CD8-positive, alpha-beta memory T cell (primary cell): Measurements from ENCODE around the gene KCNE3. TPM values are rescaled to one million over a fixed set of nuclear protein-coding genes. Genes with fewer than 3 reads are reported as not detected.
A peak's percentile ranks its signal among the peaks of the same experiment; 100 is the strongest.
"Not testable (repeated sequence)": the region's sequence is repeated elsewhere in the genome, so short reads cannot be mapped to it uniquely, and the experiment has no call there.

Experiments used
- CTCF ChIA-PET: fragments of 350-600 bp; sonication (Branson Sonifier 250); formaldehyde crosslinking; loops from one replicate; lab custom pipeline; 2021; ENCODE audit warnings: antibody characterized with exemption; lab: Charles Lee
- POLR2A ChIA-PET: fragments of 350-600 bp; sonication (Branson Sonifier 250); formaldehyde crosslinking; loops from one replicate; lab custom pipeline; 2021; ENCODE audit warnings: antibody characterized with exemption; lab: Charles Lee
- DNase-seq, 5 donors: peaks; one replicate each; pipeline versions ENCODE4 v3.0.0 to v3.0.0-alpha.2; 2020 to 2022; ENCODE audit warnings: mixed read lengths in 1 of 5
- H3K27ac ChIP-seq: one replicate; pipeline ENCODE4 v1.7.0; 2013; ENCODE audit warnings: low read depth, mild to moderate bottlenecking, low read length, moderate library complexity
- H3K27me3 ChIP-seq: 2 replicates; pipeline ENCODE4 v1.7.0; 2013; ENCODE audit warnings: low read length, mild to moderate bottlenecking; ENCODE audit not compliant: insufficient read depth, poor library complexity, severe bottlenecking
- H3K36me3 ChIP-seq: 2 replicates; pipeline ENCODE4 v1.7.0; 2013; ENCODE audit warnings: mild to moderate bottlenecking, low read length, moderate library complexity; ENCODE audit not compliant: insufficient read depth
- H3K4me1 ChIP-seq: 2 replicates; pipeline ENCODE4 v1.7.0; 2013; ENCODE audit warnings: mild to moderate bottlenecking, low read length, moderate library complexity; ENCODE audit not compliant: insufficient read depth
- H3K4me3 ChIP-seq: 2 replicates; pipeline ENCODE4 v1.7.0; 2013; ENCODE audit warnings: mild to moderate bottlenecking, low read length
- H3K9me3 ChIP-seq: 2 replicates; pipeline ENCODE4 v1.7.0; 2013; ENCODE audit warnings: mild to moderate bottlenecking, low read length
- H3K27ac Mint-ChIP-seq, 8 donors: one replicate each; pipeline ENCODE4 v1.8.0; 2020 to 2021; ENCODE audit warnings: mixed read lengths in 8 of 8, mild to moderate bottlenecking in 6 of 8, inconsistent platforms in 3 of 8, moderate library complexity in 3 of 8
- H3K27me3 Mint-ChIP-seq, 2 donors: one replicate each; pipeline ENCODE4 v1.8.0; 2020 to 2021; ENCODE audit warnings: mixed read lengths in 2 of 2, mild to moderate bottlenecking in 1 of 2, moderate library complexity in 1 of 2
- H3K36me3 Mint-ChIP-seq, 3 donors: one replicate each; pipeline ENCODE4 v1.8.0; 2020 to 2021; ENCODE audit warnings: mixed read lengths in 3 of 3, inconsistent platforms in 1 of 3, mild to moderate bottlenecking in 1 of 3
- H3K4me1 Mint-ChIP-seq, 3 donors: one replicate each; pipeline ENCODE4 v1.8.0; 2020 to 2021; ENCODE audit warnings: mixed read lengths in 3 of 3, inconsistent platforms in 1 of 3, mild to moderate bottlenecking in 1 of 3
- H3K4me3 Mint-ChIP-seq, 7 donors: one replicate each; pipeline ENCODE4 v1.8.0; 2020 to 2021; ENCODE audit warnings: mixed read lengths in 7 of 7, mild to moderate bottlenecking in 6 of 7, moderate library complexity in 4 of 7, inconsistent platforms in 2 of 7
- H3K9me3 Mint-ChIP-seq, 5 donors: one replicate each; pipeline ENCODE4 v1.8.0; 2020 to 2022; ENCODE audit warnings: mixed read lengths in 5 of 5, mild to moderate bottlenecking in 3 of 5, moderate library complexity in 2 of 5, inconsistent platforms in 1 of 5
- polyA plus RNA-seq: library from polyadenylated mRNA; unstranded; fragments of 300-500 nt; fragmentation: Illumina TruSeq; gene quantifications from one replicate; pipeline ENCODE4 v1.2.3, GENCODE V29; 2021
- total RNA-seq, 2 experiments: library from RNA; stranded (reverse); gene quantifications; one replicate each; pipeline ENCODE4 v1.2.3, GENCODE V29; 2021

Gene KCNE3
- total and polyA plus RNA-seq, 3 experiments from 2014 or later, result 0.07 TPM; not detected in 2

- DNase-seq, POLR2A ChIA-PET, H3K4me3 ChIP-seq, H3K4me3 Mint-ChIP-seq, H3K27ac ChIP-seq, H3K36me3 ChIP-seq, H3K9me3 Mint-ChIP-seq, H3K36me3 Mint-ChIP-seq, H3K27me3 ChIP-seq, H3K9me3 ChIP-seq, H3K4me1 ChIP-seq, CTCF ChIA-PET: not testable (repeated sequence)
- peaks cover 0 to 21% of the 10 kb centered on the region in 2 donors for H3K27me3 Mint-ChIP-seq
- peaks cover 3 to 12% (median 11%) of the 10 kb centered on the region in 3 donors for H3K4me1 Mint-ChIP-seq
- H3K27ac Mint-ChIP-seq, result peak overlapping the region in 1 of 8 donors; percentile 55
Observed at GRCh38 chr11:74416974-74417373, 50.4 kb downstream of the KCNE3 start.

DNA sequence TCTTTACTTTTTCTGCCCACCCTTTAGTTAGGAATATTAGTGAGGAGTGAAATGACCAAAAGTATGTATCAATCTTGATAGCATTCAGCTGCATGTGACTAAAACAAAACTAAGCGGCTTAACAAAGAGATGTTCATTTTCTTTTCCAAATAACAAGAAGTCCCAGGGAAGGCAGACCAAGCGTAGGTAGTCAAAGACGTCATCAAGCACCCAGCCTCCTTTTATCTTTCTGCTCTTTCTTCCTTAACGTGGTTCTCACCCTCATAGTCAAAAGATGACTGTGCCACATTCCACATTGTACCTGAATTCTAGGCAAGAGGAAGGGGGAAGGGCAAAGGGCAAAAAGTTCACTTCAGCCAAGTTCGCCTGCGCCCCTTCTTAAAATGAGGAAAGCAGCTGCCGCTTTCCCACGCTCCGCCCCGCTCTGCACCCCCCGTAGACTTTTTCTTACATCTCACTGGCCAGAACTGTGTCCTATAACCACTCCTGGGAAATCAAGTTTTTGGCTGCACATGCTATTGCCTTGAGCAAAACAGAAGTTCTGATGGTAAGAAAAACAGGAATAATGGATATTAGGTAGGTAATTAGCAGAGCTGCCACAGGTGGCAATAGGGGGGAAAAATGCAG, 54.5 kb downstream of the KCNE3 start:
- no peaks in the 10 kb centered on the region for H3K36me3 ChIP-seq
- H3K4me1 ChIP-seq, result peaks cover 6% of the 10 kb centered on the region
- H3K9me3 ChIP-seq, result no peaks in the 10 kb centered on the region
- H3K27ac ChIP-seq, result no peak overlapping the region
- DNase-seq, result no peak
- H3K27me3 ChIP-seq, result no peaks in the 10 kb centered on the region
- no peak overlapping the region for H3K27ac Mint-ChIP-seq
- H3K4me3 Mint-ChIP-seq, result no peak overlapping the region
- peaks cover 3 to 11% (median 11%) of the 10 kb centered on the region in 3 donors for H3K4me1 Mint-ChIP-seq
- ChIA-PET POLR2A (no interaction called here), CTCF (interaction anchor here (0.9 kb wide), 1 partner anchor 41 kb away, joined by 3 read pairs; no protein-coding TSS in a partner anchor)
- no peaks in the 10 kb centered on the region for H3K36me3 Mint-ChIP-seq
- H3K27me3 Mint-ChIP-seq, result peaks cover 0 to 43% of the 10 kb centered on the region in 2 donors
- no peak overlapping the region for H3K4me3 ChIP-seq
- H3K9me3 Mint-ChIP-seq, result no peaks in the 10 kb centered on the region

GRCh38 chr11:74412321-74412720, 55.0 kb downstream of the KCNE3 start:
- Mint-ChIP-seq H3K27ac (no peak overlapping the region), H3K27me3 (peaks cover 0 to 43% of the 10 kb centered on the region in 2 donors), H3K36me3 (no peaks in the 10 kb centered on the region), H3K4me1 (peaks cover 0 to 6% (median 6%) of the 10 kb centered on the region in 3 donors), H3K4me3 (no peak overlapping the region), H3K9me3 (no peaks in the 10 kb centered on the region)
- ChIA-PET POLR2A (no interaction called here), CTCF (interaction anchor here (0.9 kb wide), 1 partner anchor 41 kb away, joined by 3 read pairs; no protein-coding TSS in a partner anchor)
- Histone ChIP-seq H3K4me1 (peaks cover 1% of the 10 kb centered on the region), H3K9me3 (no peaks in the 10 kb centered on the region), H3K4me3 (no peak overlapping the region), H3K27ac (no peak overlapping the region), H3K27me3 (no peaks in the 10 kb centered on the region), H3K36me3 (no peaks in the 10 kb centered on the region)
- no peak for DNase-seq

- ChIA-PET CTCF (no interaction called here), POLR2A (no interaction called here)
- DNase-seq, result no peak
- no peaks in the 10 kb centered on the region for H3K27me3 ChIP-seq
- H3K9me3 Mint-ChIP-seq, result no peaks in the 10 kb centered on the region
- H3K27ac Mint-ChIP-seq, result no peak overlapping the region
- no peak overlapping the region for H3K4me3 Mint-ChIP-seq
- H3K27ac ChIP-seq, result no peak overlapping the region
- H3K36me3 ChIP-seq, result no peaks in the 10 kb centered on the region
- H3K36me3 Mint-ChIP-seq, result no peaks in the 10 kb centered on the region
- no peaks in the 10 kb centered on the region for H3K9me3 ChIP-seq
- peaks cover 3 to 38% of the 10 kb centered on the region in 2 donors for H3K27me3 Mint-ChIP-seq
- H3K4me1 Mint-ChIP-seq, result no peaks in the 10 kb centered on the region
- H3K4me3 ChIP-seq, result no peak overlapping the region
- no peaks in the 10 kb centered on the region for H3K4me1 ChIP-seq
Observed at GRCh38 chr11:74409633-74410032, 57.7 kb downstream of the KCNE3 start.

Other genes with a start within 250 kb of the KCNE3 start
- not detected for gene P4HA3, start 155.9 kb downstream of the KCNE3 start, total RNA-seq
- gene P4HA3, start 155.9 kb downstream of the KCNE3 start, polyA plus RNA-seq, result not detected
- gene PGM2L1, start 69.1 kb downstream of the KCNE3 start, total RNA-seq, result 1 to 10 TPM; 9.6 to 9.8 TPM
- gene PGM2L1, start 69.1 kb downstream of the KCNE3 start, polyA plus RNA-seq, result 4.6 TPM
- 1 to 10 TPM; 4.0 to 6.1 TPM for gene LIPT2, start 26.2 kb upstream of the KCNE3 start, total RNA-seq
- gene LIPT2, start 26.2 kb upstream of the KCNE3 start, polyA plus RNA-seq, result 17.0 TPM
- 10 to 100 TPM; 53.8 to 57.5 TPM for gene POLD3, start 125.0 kb upstream of the KCNE3 start, total RNA-seq
- 20.7 TPM for gene POLD3, start 125.0 kb upstream of the KCNE3 start, polyA plus RNA-seq